OCI-LY7 (cell line): ENCODE data around the gene LIMS1. TPM values are rescaled to one million over a fixed set of nuclear protein-coding genes. Genes with fewer than 3 reads are reported as not detected.

ENCODE experiments used
- BruUV-seq: library from RNA; stranded (reverse); fragments of 400-500 nt; replicated peaks from 2 replicates; lab custom pipeline; 2021; lab: Mats Ljungman, UMichigan
- CTCF ChIA-PET: fragments of 300-600 bp; sonication (Branson Sonifier 250); formaldehyde crosslinking; loops from one replicate; lab custom pipeline; 2022; ENCODE audit warnings: antibody characterized with exemption; ENCODE audit not compliant: unreplicated experiment; lab: Charles Lee
- POLR2A ChIA-PET: fragments of 300-600 bp; sonication (Branson Sonifier 250); formaldehyde crosslinking; loops from one replicate; lab custom pipeline; 2022; ENCODE audit warnings: antibody characterized with exemption; lab: Charles Lee
- DNase-seq: peaks from one replicate; pipeline ENCODE4 v3.0.0-alpha.2; 2015; ENCODE audit warnings: low spot score
- H2AFZ ChIP-seq: fragments of 200-600 bp; sonication (generic), shearing (Covaris generic); 2 replicates; pipeline ENCODE4 v1.6.1; 2014; ENCODE audit warnings: mild to moderate bottlenecking, antibody characterized with exemption, low read length, moderate library complexity
- H3K27ac ChIP-seq: fragments of 200-600 bp; sonication (generic); 2 replicates; pipeline ENCODE4 v1.5.1; 2014; ENCODE audit warnings: mixed run types, low read depth, mild to moderate bottlenecking, moderate library complexity, low read length, inconsistent platforms; ENCODE audit not compliant: poor library complexity, severe bottlenecking
- H3K36me3 ChIP-seq: fragments of 200-600 bp; sonication (generic); 2 replicates; pipeline ENCODE4 v1.6.1; 2014; ENCODE audit warnings: mild to moderate bottlenecking, antibody characterized with exemption, low read length, moderate library complexity, mixed read lengths; ENCODE audit not compliant: insufficient read depth
- H3K4me1 ChIP-seq: fragments of 200-600 bp; sonication (generic); 2 replicates; pipeline ENCODE4 v1.5.1; 2014; ENCODE audit warnings: mild to moderate bottlenecking, low read length; ENCODE audit not compliant: insufficient read depth, poor library complexity, severe bottlenecking
- H3K4me2 ChIP-seq: fragments of 200-600 bp; sonication (generic); 2 replicates; pipeline ENCODE4 v1.6.1; 2014; ENCODE audit warnings: mild to moderate bottlenecking, low read length
- H3K4me3 ChIP-seq: fragments of 200-600 bp; sonication (generic); 2 replicates; pipeline ENCODE4 v1.5.1; 2014; ENCODE audit warnings: mild to moderate bottlenecking, low read depth, low read length; ENCODE audit not compliant: poor library complexity, severe bottlenecking
- H3K79me2 ChIP-seq: fragments of 200-600 bp; sonication (generic); 2 replicates; pipeline ENCODE4 v1.6.1; 2016; ENCODE audit warnings: low read depth, mild to moderate bottlenecking, low read length, moderate library complexity, mixed read lengths; ENCODE audit not compliant: insufficient read depth
- H3K9me2 ChIP-seq: fragments of 200-600 bp; sonication (generic); 2 replicates; pipeline ENCODE4 v1.6.1; 2016; ENCODE audit warnings: mild to moderate bottlenecking, low read length, mixed read lengths; ENCODE audit not compliant: insufficient read depth
- H3K9me3 ChIP-seq: fragments of 200-600 bp; sonication (generic); 2 replicates; pipeline ENCODE4 v1.6.1; 2014; ENCODE audit warnings: mild to moderate bottlenecking, mixed run types, low read length, mixed read lengths
- H4K20me1 ChIP-seq: fragments of 200-600 bp; sonication (generic); 2 replicates; pipeline ENCODE4 v1.6.1; 2014; ENCODE audit warnings: mild to moderate bottlenecking, antibody characterized with exemption, low read length, moderate library complexity, mixed read lengths; ENCODE audit not compliant: insufficient read depth
- EZH2phosphoT487 ChIP-seq: fragments of 200-600 bp; sonication (generic); IDR thresholded peaks from 2 replicates; pipeline ENCODE4 v1.6.1; 2018; ENCODE audit warnings: low read depth, borderline replicate concordance, mild to moderate bottlenecking, mixed run types, antibody characterized with exemption, low read length, moderate library complexity, mixed read lengths
- intact Hi-C: fragments of 100-400 bp; cut with micrococcal nuclease; formaldehyde crosslinking; loops from one replicate; pipeline ENCODE4 v1.10.0; 2022; ENCODE audit not compliant: unreplicated experiment
- total RNA-seq, 2 experiments: library from RNA; depleted of rRNA in 1 of 2; stranded (reverse); fragments of >200 nt in 1 of 2; shearing (Covaris generic) in 1 of 2; gene quantifications; 2 replicates each; pipeline ENCODE4 v1.2.3, GENCODE V29; 2014 to 2022
- TF ChIP-seq, protein P1 (sequence below): fragments of 200-600 bp; sonication (generic); conservative IDR thresholded peaks from 2 replicates; pipeline ENCODE4 v1.5.1; 2014; ENCODE audit warnings: mild to moderate bottlenecking, antibody characterized with exemption, low read length, moderate library complexity, mixed read lengths

Gene LIMS1
- total RNA-seq, 2 experiments from 2014 or later, result 53.3 to 74.7 TPM

- H3K79me2 ChIP-seq, result peaks cover 76% of the 10 kb centered on the region
- no peak overlapping the region for H2AFZ ChIP-seq
- H3K27ac ChIP-seq, result no peak overlapping the region
- ChIA-PET CTCF (interaction anchor here (0.5 to 4.6 kb wide), 5 partner anchors 9 to 233 kb away, joined by 3 to 48 read pairs (median 8); no protein-coding TSS in a partner anchor), POLR2A (interaction anchor here (0.8 to 19.3 kb wide), 6 partner anchors 9 to 27 kb away, joined by 3 to 356 read pairs (median 10); no protein-coding TSS in a partner anchor)
- no peaks in the 10 kb centered on the region for H3K9me2 ChIP-seq
- H3K9me3 ChIP-seq, result no peaks in the 10 kb centered on the region
- H3K36me3 ChIP-seq, result peaks cover 15% of the 10 kb centered on the region
- H3K4me3 ChIP-seq, result no peak overlapping the region
- H3K4me1 ChIP-seq, result peaks cover 83% of the 10 kb centered on the region
- no peaks in the 10 kb centered on the region for H4K20me1 ChIP-seq
- TF ChIP-seq, protein P1, sequence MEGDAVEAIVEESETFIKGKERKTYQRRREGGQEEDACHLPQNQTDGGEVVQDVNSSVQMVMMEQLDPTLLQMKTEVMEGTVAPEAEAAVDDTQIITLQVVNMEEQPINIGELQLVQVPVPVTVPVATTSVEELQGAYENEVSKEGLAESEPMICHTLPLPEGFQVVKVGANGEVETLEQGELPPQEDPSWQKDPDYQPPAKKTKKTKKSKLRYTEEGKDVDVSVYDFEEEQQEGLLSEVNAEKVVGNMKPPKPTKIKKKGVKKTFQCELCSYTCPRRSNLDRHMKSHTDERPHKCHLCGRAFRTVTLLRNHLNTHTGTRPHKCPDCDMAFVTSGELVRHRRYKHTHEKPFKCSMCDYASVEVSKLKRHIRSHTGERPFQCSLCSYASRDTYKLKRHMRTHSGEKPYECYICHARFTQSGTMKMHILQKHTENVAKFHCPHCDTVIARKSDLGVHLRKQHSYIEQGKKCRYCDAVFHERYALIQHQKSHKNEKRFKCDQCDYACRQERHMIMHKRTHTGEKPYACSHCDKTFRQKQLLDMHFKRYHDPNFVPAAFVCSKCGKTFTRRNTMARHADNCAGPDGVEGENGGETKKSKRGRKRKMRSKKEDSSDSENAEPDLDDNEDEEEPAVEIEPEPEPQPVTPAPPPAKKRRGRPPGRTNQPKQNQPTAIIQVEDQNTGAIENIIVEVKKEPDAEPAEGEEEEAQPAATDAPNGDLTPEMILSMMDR, result no peak
- TF ChIP-seq EZH2phosphoT487, result no peak
- no TSS peak for BruUV-seq
- intact Hi-C loops, result no loop called here
- H3K4me2 ChIP-seq, result peak overlapping the region; percentile 65
- peak; percentile 6 for DNase-seq
Measured at GRCh38 chr2:108633409-108633808, 99.1 kb downstream of the LIMS1 start.

GRCh38 chr2:108634011-108634410, 99.7 kb downstream of the LIMS1 start:
- Histone ChIP-seq H3K36me3 (peaks cover 15% of the 10 kb centered on the region), H3K79me2 (peaks cover 70% of the 10 kb centered on the region), H3K4me2 (peak overlapping the region; percentile 65; the same call in 1 of the 2 replicates), H3K9me3 (no peaks in the 10 kb centered on the region), H3K27ac (no peak overlapping the region), H3K4me1 (peaks cover 78% of the 10 kb centered on the region), H4K20me1 (no peaks in the 10 kb centered on the region), H3K4me3 (no peak overlapping the region), H3K9me2 (no peaks in the 10 kb centered on the region), H2AFZ (no peak overlapping the region)
- POLR2A ChIA-PET, result interaction anchor here (0.8 to 19.3 kb wide), 7 partner anchors 9 to 29 kb away, joined by 3 to 356 read pairs (median 8); no protein-coding TSS in a partner anchor
- BruUV-seq, result no TSS peak
- peak; percentile 21 for DNase-seq
- intact Hi-C loops, result no loop called here
- no peak for TF ChIP-seq EZH2phosphoT487
- TF ChIP-seq, protein P1, result no peak
- CTCF ChIA-PET, result interaction anchor here (0.5 to 4.6 kb wide), 5 partner anchors 10 to 234 kb away, joined by 3 to 48 read pairs (median 8); no protein-coding TSS in a partner anchor

DNA sequence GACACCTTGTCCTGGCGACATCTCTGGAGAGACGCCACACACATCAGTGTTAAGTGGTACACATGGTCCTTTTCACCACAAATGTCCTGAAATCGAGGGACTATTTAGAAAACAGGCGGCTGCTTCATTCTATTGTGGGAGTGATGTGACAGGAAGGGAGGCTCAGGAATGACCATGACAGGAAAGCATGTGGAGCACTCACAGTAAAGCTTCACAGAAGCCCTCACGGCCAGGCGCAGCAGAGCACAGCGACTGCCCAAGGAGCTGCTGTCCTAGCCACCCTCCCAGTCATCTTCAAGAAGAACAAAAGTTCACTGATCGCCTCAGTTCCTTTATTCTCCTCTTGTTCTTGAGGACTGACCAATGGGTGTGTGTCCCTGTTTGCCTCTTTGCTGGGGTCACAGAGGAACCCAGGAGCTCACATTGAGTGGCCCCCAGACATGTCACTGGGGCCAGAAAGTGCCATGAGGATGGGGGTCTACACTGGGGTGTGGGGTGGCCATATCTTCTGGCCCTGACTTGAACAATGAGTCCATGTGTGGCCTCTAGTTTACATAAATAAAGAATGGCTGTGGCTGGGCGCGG, 100.4 kb downstream of the LIMS1 start:
- H3K9me2 ChIP-seq, result no peaks in the 10 kb centered on the region
- no peak overlapping the region for H3K27ac ChIP-seq
- peak overlapping the region; percentile 65; the same call in 1 of the 2 replicates for H3K4me2 ChIP-seq
- H4K20me1 ChIP-seq, result no peaks in the 10 kb centered on the region
- no peak overlapping the region for H2AFZ ChIP-seq
- H3K4me1 ChIP-seq, result peaks cover 71% of the 10 kb centered on the region
- no peak for TF ChIP-seq EZH2phosphoT487
- ChIA-PET POLR2A (interaction anchor here (0.7 to 19.3 kb wide), 6 partner anchors 10 to 263 kb away, joined by 4 to 356 read pairs (median 10); no protein-coding TSS in a partner anchor), CTCF (interaction anchor here (1.2 to 4.6 kb wide), 4 partner anchors 10 to 29 kb away, joined by 3 to 48 read pairs (median 16); no protein-coding TSS in a partner anchor)
- no TSS peak for BruUV-seq
- no peak overlapping the region for H3K4me3 ChIP-seq
- no peaks in the 10 kb centered on the region for H3K9me3 ChIP-seq
- intact Hi-C loops, result no loop called here
- H3K36me3 ChIP-seq, result peaks cover 15% of the 10 kb centered on the region
- DNase-seq, result peak; percentile 2
- H3K79me2 ChIP-seq, result peaks cover 64% of the 10 kb centered on the region
